A549 (cell line): ENCODE data around the gene CCDC85C. TPM values are rescaled to one million over a fixed set of nuclear protein-coding genes. Genes with fewer than 3 reads are reported as not detected.
A peak's percentile ranks its signal among the peaks of the same experiment; 100 is the strongest.

Source experiments
- ATAC-seq, 2 experiments: fragments of 200-7000 bp in 1 of 2; fragments of >200 bp in 1 of 2; cut with Nextera tagmentation in 1 of 2; cut with Tn5 transposase in 1 of 2; 3 replicates each; pipeline versions ENCODE4 v1.8.0 to v1.9.1; 2018 to 2020; ENCODE audit warnings: mild to moderate bottlenecking in 1 of 2, moderate library complexity in 1 of 2
- CTCF ChIA-PET: fragments of 300-600 bp; sonication (Branson Sonifier 250); formaldehyde crosslinking; extraction: SDS; loops from one replicate; lab custom pipeline; 2021; ENCODE audit warnings: antibody characterized with exemption, inconsistent platforms; lab: Yijun Ruan, JAX
- POLR2A ChIA-PET: fragments of 350-600 bp; formaldehyde crosslinking; extraction: SDS; loops from one replicate; lab custom pipeline; 2021; ENCODE audit warnings: antibody characterized with exemption, inconsistent platforms; lab: Yijun Ruan, JAX
- DNase-seq, 2 experiments: peaks; one replicate each; pipeline versions ENCODE4 v3.0.0 to v3.0.0-alpha.2; 2011 to 2016; ENCODE audit warnings: low read depth in 1 of 2, low spot score in 1 of 2
- FAIRE-seq: peaks from 2 replicates; lab custom pipeline; 2011; peaks lifted over from hg19 to GRCh38; lab: Jason Lieb, UNC
- H3K27ac ChIP-seq, 2 experiments: fragments of >200 bp; sonication (Bioruptor Twin); formaldehyde crosslinking; 3 replicates each; pipeline ENCODE4 v1.5.1; 2016 to 2017
- H3K4me1 ChIP-seq: fragments of >200 bp; sonication (Bioruptor Twin); formaldehyde crosslinking; 3 replicates; pipeline ENCODE4 v1.6.1; 2016
- H3K4me2 ChIP-seq: fragments of >200 bp; sonication (Bioruptor Twin); formaldehyde crosslinking; 3 replicates; pipeline ENCODE4 v1.6.1; 2016
- H3K4me3 ChIP-seq: fragments of >200 bp; sonication (Bioruptor Twin); formaldehyde crosslinking; 3 replicates; pipeline ENCODE4 v1.5.1; 2016
- H3K9me3 ChIP-seq: fragments of >200 bp; sonication (Bioruptor Twin); formaldehyde crosslinking; 3 replicates; pipeline ENCODE4 v1.6.1; 2016
- CBX2 ChIP-seq: fragments of 200-600 bp; sonication (generic); IDR thresholded peaks from 2 replicates; pipeline ENCODE4 v1.6.1; 2016; ENCODE audit warnings: low read depth, mild to moderate bottlenecking, borderline replicate concordance
- CEBPB ChIP-seq, 2 experiments: fragments of >200 bp in 1 of 2; sonication (Bioruptor Twin) in 1 of 2; formaldehyde crosslinking in 1 of 2; IDR thresholded peaks; 2 replicates each; pipeline ENCODE4 v1.6.1; 2012 to 2016
- CHD4 ChIP-seq: fragments of 200-600 bp; sonication (generic); IDR thresholded peaks from 2 replicates; pipeline ENCODE4 v1.6.1; 2016; ENCODE audit warnings: antibody characterized with exemption, mild to moderate bottlenecking, borderline replicate concordance
- EHF ChIP-seq: fragments of 250-450 bp; sonication (Bioruptor Pico); IDR thresholded peaks from 2 replicates; pipeline ENCODE4 v1.5.0; 2020; ENCODE audit warnings: mild to moderate bottlenecking
- ESRRA ChIP-seq: fragments of 150-350 bp; IDR thresholded peaks from 2 replicates; pipeline ENCODE4 v1.6.1; 2014; ENCODE audit warnings: mild to moderate bottlenecking, low read length, borderline replicate concordance
- FOSB ChIP-seq: fragments of 250-450 bp; sonication (Bioruptor Pico); IDR thresholded peaks from 2 replicates; pipeline ENCODE4 v1.5.0; 2020; ENCODE audit warnings: mild to moderate bottlenecking, moderate library complexity
- HOXA7 ChIP-seq: fragments of 250-450 bp; sonication (Bioruptor Pico); IDR thresholded peaks from 2 replicates; pipeline ENCODE4 v1.5.0; 2020; ENCODE audit warnings: mild to moderate bottlenecking, moderate library complexity
- HOXB5 ChIP-seq: fragments of 250-450 bp; sonication (Bioruptor Pico); IDR thresholded peaks from 2 replicates; pipeline ENCODE4 v1.5.0; 2020; ENCODE audit warnings: mild to moderate bottlenecking, moderate library complexity
- JUN ChIP-seq, 2 experiments: fragments of >200 bp; sonication (Bioruptor Twin); formaldehyde crosslinking; IDR thresholded peaks; 2 replicates in 1 of 2; 3 replicates in 1 of 2; pipeline ENCODE4 v1.6.1; 2016 to 2017
- JUNB ChIP-seq: fragments of >200 bp; sonication (Bioruptor Twin); formaldehyde crosslinking; IDR thresholded peaks from 2 replicates; pipeline ENCODE4 v1.6.1; 2016
- KDM5A ChIP-seq: fragments of 200-600 bp; sonication (generic); IDR thresholded peaks from 2 replicates; pipeline ENCODE4 v1.6.1; 2016; ENCODE audit warnings: antibody characterized with exemption, mild to moderate bottlenecking
- MAFK ChIP-seq: fragments of 450-650 bp; IDR thresholded peaks from 2 replicates; pipeline ENCODE4 v1.6.1; 2014; ENCODE audit not compliant: partially characterized antibody
- MAX ChIP-seq: IDR thresholded peaks from 2 replicates; pipeline ENCODE4 v1.6.1; 2012
- MAZ ChIP-seq: fragments of 150-350 bp; IDR thresholded peaks from 2 replicates; pipeline ENCODE4 v1.6.1; 2014; ENCODE audit warnings: antibody characterized with exemption, low read depth, low read length, borderline replicate concordance
- PBX3 ChIP-seq: IDR thresholded peaks from 2 replicates; pipeline ENCODE4 v1.6.1; 2012
- PHF8 ChIP-seq: fragments of 200-600 bp; sonication (generic); IDR thresholded peaks from 2 replicates; pipeline ENCODE4 v1.6.1; 2016; ENCODE audit warnings: low read depth, mild to moderate bottlenecking, antibody characterized with exemption, moderate library complexity, borderline replicate concordance
- RAD21 ChIP-seq, 2 experiments: fragments of >200 bp in 1 of 2; sonication (Bioruptor Twin) in 1 of 2; formaldehyde crosslinking in 1 of 2; IDR thresholded peaks in 1 of 2; conservative IDR thresholded peaks in 1 of 2; 2 replicates in 1 of 2; 3 replicates in 1 of 2; pipeline ENCODE4 v1.6.1; 2012 to 2018; ENCODE audit warnings: inconsistent platforms in 1 of 2
- RARB ChIP-seq: fragments of 250-450 bp; sonication (Bioruptor Pico); IDR thresholded peaks from 2 replicates; pipeline ENCODE4 v1.8.0; 2021; ENCODE audit warnings: mild to moderate bottlenecking, moderate library complexity
- REST ChIP-seq: fragments of 200-600 bp; sonication (generic); IDR thresholded peaks from 2 replicates; pipeline ENCODE4 v1.6.1; 2016; ENCODE audit warnings: antibody characterized with exemption, mild to moderate bottlenecking, moderate library complexity
- RFX5 ChIP-seq: fragments of 450-650 bp; IDR thresholded peaks from 2 replicates; pipeline ENCODE4 v1.7.1; 2014; ENCODE audit warnings: antibody characterized with exemption, mild to moderate bottlenecking, moderate library complexity
- SMC3 ChIP-seq: fragments of >200 bp; sonication (Bioruptor Twin); formaldehyde crosslinking; IDR thresholded peaks from 3 replicates; pipeline ENCODE4 v1.6.1; 2018; ENCODE audit warnings: inconsistent platforms
- SREBF2 ChIP-seq: fragments of 450-650 bp; IDR thresholded peaks from 2 replicates; pipeline ENCODE4 v1.6.1; 2014; ENCODE audit warnings: mild to moderate bottlenecking, moderate library complexity
- USF2 ChIP-seq: fragments of 450-650 bp; IDR thresholded peaks from 2 replicates; pipeline ENCODE4 v1.6.1; 2014; ENCODE audit warnings: antibody characterized with exemption
- ZSCAN20 ChIP-seq: fragments of 250-450 bp; sonication (Bioruptor Pico); IDR thresholded peaks from 2 replicates; pipeline ENCODE4 v1.8.0; 2022; ENCODE audit warnings: mild to moderate bottlenecking, moderate library complexity
- WGBS: methylation state at CpG from one replicate; pipeline ENCODE4 v1.1.6; 2017; ENCODE audit errors: missing lambda C conversion rate; 5-methylcytosine and 5-hydroxymethylcytosine counted together
- polyA plus RNA-seq, 4 experiments: library from polyadenylated mRNA; depleted of rRNA in 3 of 4; stranded (reverse); fragments of >200 nt; fragmentation: RNase III in 1 of 4; extraction: RNeasy Plus Mini Kit Qiagen cat#74134 plus additional on column Dnase treatment in 1 of 4; gene quantifications; 2 replicates in 3 of 4; 3 replicates in 1 of 4; pipeline ENCODE4 v1.2.3, GENCODE V29; 2011 to 2017
- TF ChIP-seq, protein P1 (sequence below): fragments of >200 bp; sonication (Bioruptor Twin); formaldehyde crosslinking; IDR thresholded peaks from 2 replicates; pipeline ENCODE4 v1.6.1; 2016

Gene CCDC85C
- polyA plus RNA-seq, 2 of the 4 experiments (the other 2 are of a cell fraction) = 11.4 to 31.4 TPM

DNA sequence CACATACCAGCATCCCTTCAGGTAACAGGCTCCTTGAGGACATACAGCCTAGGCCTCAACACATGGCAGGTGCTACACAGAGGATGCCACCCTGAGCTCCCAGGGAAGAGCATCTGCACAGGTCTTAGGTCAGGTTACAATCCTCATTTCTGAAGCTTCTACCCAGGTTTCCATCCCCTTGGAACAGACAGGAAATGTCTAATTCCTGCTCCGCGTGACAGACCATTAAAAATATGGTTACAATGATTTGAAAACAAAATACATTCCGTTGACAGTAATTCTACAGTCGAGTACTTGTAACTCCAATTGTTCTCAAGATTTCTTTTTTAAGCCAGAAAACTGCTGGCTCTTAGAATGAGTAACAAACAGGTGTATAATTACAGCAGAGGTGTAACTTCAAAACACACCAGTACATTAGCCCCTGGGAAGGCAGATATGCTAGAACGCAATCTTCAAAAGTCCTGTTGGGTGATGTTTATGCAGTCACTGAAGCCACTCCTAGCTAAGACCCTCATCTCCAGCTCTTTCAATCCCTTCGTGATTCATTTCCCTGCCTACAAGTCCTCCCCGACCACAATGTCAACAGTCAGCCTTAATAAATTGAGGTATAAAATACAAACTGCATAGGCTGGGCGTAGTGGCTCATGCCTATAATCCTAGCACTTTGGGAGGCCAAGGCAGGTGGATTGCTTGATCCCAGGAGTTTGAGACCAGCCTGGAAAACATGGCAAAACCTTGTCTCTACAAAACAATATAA, 135.0 kb downstream of the CCDC85C start:
- FAIRE-seq = no peak

GRCh38 chr14:99468081-99468480, 135.9 kb downstream of the CCDC85C start:
- CTCF ChIA-PET = interaction anchor here (1.0 kb wide), 1 partner anchor 79 kb away, joined by 4 read pairs; no protein-coding TSS in a partner anchor
- Histone ChIP-seq H3K27ac (no peak overlapping the region), H3K4me1 (no peaks in the 10 kb centered on the region), H3K4me3 (no peak overlapping the region), H3K9me3 (no peaks in the 10 kb centered on the region), H3K4me2 (no peak overlapping the region)
- TF ChIP-seq KDM5A (no peak), CHD4 (no peak), JUN (IDR thresholded peaks at IDR 0.05) (no peak), PHF8 (no peak), MAZ (no peak), MAFK (no peak), PBX3 (no peak)
- TF ChIP-seq, protein P1, sequence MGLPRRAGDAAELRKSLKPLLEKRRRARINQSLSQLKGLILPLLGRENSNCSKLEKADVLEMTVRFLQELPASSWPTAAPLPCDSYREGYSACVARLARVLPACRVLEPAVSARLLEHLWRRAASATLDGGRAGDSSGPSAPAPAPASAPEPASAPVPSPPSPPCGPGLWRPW = no peak
- FAIRE-seq = no peak
- POLR2A ChIA-PET = interaction anchor here (1.7 kb wide), 1 partner anchor 13 kb away, joined by 9 read pairs; the partner anchor contains the start of genes CCNK and SETD3
- DNase-seq = no peak
- WGBS = 89% methylated on average over 4 of the region's 4 CpGs
- ATAC-seq = no peak

More for the DNA sequence above, 135.0 kb downstream of the CCDC85C start:
- DNase-seq (no peak), ATAC-seq (no peak)
- TF ChIP-seq SMC3 = no peak
- no peak for TF ChIP-seq USF2
- no peak for TF ChIP-seq MAX
- TF ChIP-seq JUN (IDR thresholded peaks at IDR 0.05) = no peak
- no peak for TF ChIP-seq PHF8
- TF ChIP-seq RARB (CRISPR knock-in tag) = no peak
- no peak for TF ChIP-seq HOXB5 (CRISPR knock-in tag)
- no peak for TF ChIP-seq SREBF2
- TF ChIP-seq HOXA7 (CRISPR knock-in tag) = no peak
- TF ChIP-seq ZSCAN20 = no peak
- 84% methylated on average over 8 of the region's 8 CpGs for WGBS
- ChIA-PET CTCF (no interaction called here), POLR2A (no interaction called here)
- Histone ChIP-seq H3K4me3 (no peak overlapping the region), H3K27ac (no peak overlapping the region), H3K9me3 (no peaks in the 10 kb centered on the region), H3K4me1 (no peaks in the 10 kb centered on the region), H3K4me2 (no peak overlapping the region)

GRCh38 chr14:99467336-99468078, 136.5 kb downstream of the CCDC85C start:
- Histone ChIP-seq H3K4me1 (no peaks in the 10 kb centered on the region), H3K9me3 (no peaks in the 10 kb centered on the region), H3K4me3 (no peak overlapping the region), H3K4me2 (no peak overlapping the region), H3K27ac (no peak overlapping the region)
- DNase-seq (no peak), ATAC-seq (0 out of 6 replicates have a peak, but pooled peaks of 1 of the 2 experiments have one; percentile 15), FAIRE-seq (no peak)
- WGBS = 88% methylated on average over 9 of the region's 9 CpGs
- CTCF ChIA-PET = interaction anchor here (0.7 to 1.6 kb wide), 4 partner anchors 8 to 78 kb away, joined by 3 to 4 read pairs (median 4); no protein-coding TSS in a partner anchor
- POLR2A ChIA-PET = interaction anchor here (1.7 kb wide), 1 partner anchor 13 kb away, joined by 9 read pairs; the partner anchor contains the start of genes CCNK and SETD3
- TF ChIP-seq, protein P1 = no peak
- TF ChIP-seq RFX5 (no peak), JUNB (no peak), RAD21 (conservative IDR thresholded peaks at IDR 0.05 in 1 of 2, IDR thresholded peaks at IDR 0.05 in 1 of 2) (no peak), EHF (CRISPR knock-in tag) (no peak), MAZ (no peak), REST (no peak), CBX2 (no peak), ESRRA (no peak), FOSB (CRISPR knock-in tag) (no peak), CEBPB (IDR thresholded peaks at IDR 0.05) (no peak), SMC3 (no peak)
